ENCODE measurements around the gene ERP29. TPM values are rescaled to one million over a fixed set of nuclear protein-coding genes. Genes with fewer than 3 reads are reported as not detected.

The ERP29 gene
- total and polyA plus RNA-seq, 2 of the 13 experiments (the other 11 are each of a cell fraction or from before 2014, with no cell fraction given) = 111 to 147 TPM

DNA sequence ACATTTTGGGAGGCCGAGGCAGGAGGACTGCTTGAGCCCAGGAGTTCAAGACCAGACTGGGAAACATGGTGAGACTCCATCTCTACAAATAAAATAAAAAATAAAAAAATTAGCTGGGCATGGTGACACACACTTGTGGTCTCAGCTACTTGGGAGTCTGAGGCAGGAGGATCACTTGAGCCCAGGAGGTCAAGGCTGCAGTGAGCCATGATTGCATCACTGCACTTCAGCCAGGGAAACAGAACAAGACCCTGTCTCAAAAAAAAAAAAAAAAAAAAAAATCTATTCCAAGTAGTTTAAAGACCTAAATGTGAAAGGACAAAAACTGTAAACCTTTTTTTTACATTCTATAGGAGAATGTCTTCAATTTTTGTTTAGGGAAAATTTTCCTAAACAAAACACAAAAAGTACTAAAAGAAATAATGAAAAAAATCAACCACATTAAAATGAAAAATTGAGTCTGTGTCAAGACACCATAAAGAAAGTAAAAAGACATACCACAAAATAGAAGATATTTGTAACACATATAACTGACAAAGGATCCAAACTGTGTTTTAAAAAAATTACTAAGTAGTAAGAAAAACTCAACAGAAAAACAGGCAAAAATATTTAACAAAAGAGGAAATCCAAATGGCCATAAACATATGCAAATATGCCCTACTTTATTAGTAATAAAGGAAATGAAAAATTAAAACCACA is 17.3 kb upstream of the ERP29 start:
- WGBS (ENCODE audit: low lambda C conversion rate) = 91% methylated on average over 1 of the region's 1 CpG
- Histone ChIP-seq H3K4me2 (ENCODE audit: low read depth, low read length) (no peak overlapping the region), H3K36me3 (replicated peaks in 1 of 2; ENCODE audit: control insufficient read depth in 1 of 2, insufficient read depth in 2 of 2, low read length in 2 of 2) (no peaks in the 10 kb centered on the region), H3K27me3 (ENCODE audit: control insufficient read depth in 1 of 2, insufficient read depth in 2 of 2, low read length in 2 of 2) (no peaks in the 10 kb centered on the region), H3K4me3 (replicated peaks in 1 of 3; ENCODE audit: insufficient read depth in 1 of 3, low read depth in 2 of 3, low read length in 3 of 3) (no peak overlapping the region), H4K20me1 (ENCODE audit: insufficient read depth, low read length) (no peaks in the 10 kb centered on the region), H3K9ac (ENCODE audit: insufficient read depth, low read depth, low read length) (no peak overlapping the region), H3K79me2 (ENCODE audit: insufficient read depth, low read length) (no peaks in the 10 kb centered on the region), H2AFZ (ENCODE audit: low read length) (no peak overlapping the region), H3K27ac (ENCODE audit: extremely low read length, insufficient read depth, low read length) (no peak overlapping the region), H3K4me1 (ENCODE audit: insufficient read depth, low read length) (no peaks in the 10 kb centered on the region), H3K9me3 (ENCODE audit: low read length) (no peaks in the 10 kb centered on the region)
- intact Hi-C loops (cut with micrococcal nuclease; ENCODE audit: unreplicated experiment) (no loop called here), in situ Hi-C loops (cut with HindIII; ENCODE audit: extremely low pct_ligation_motif_present, low pct_unique_long_range_greater_than_20kb) (no loop called here)
- TF ChIP-seq KLF11 (CRISPR knock-in tag; IDR thresholded peaks at IDR 0.05) = no peak
- no peak for TF ChIP-seq ZNF605 (CRISPR knock-in tag; IDR thresholded peaks at IDR 0.05)
- TF ChIP-seq, protein P1, sequence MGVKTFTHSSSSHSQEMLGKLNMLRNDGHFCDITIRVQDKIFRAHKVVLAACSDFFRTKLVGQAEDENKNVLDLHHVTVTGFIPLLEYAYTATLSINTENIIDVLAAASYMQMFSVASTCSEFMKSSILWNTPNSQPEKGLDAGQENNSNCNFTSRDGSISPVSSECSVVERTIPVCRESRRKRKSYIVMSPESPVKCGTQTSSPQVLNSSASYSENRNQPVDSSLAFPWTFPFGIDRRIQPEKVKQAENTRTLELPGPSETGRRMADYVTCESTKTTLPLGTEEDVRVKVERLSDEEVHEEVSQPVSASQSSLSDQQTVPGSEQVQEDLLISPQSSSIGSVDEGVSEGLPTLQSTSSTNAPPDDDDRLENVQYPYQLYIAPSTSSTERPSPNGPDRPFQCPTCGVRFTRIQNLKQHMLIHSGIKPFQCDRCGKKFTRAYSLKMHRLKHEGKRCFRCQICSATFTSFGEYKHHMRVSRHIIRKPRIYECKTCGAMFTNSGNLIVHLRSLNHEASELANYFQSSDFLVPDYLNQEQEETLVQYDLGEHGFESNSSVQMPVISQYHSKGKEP (CRISPR knock-in tag; IDR thresholded peaks at IDR 0.05) = no peak
- no peak for TF ChIP-seq GFI1 (CRISPR knock-in tag; IDR thresholded peaks at IDR 0.05; ENCODE audit: borderline replicate concordance)
- TF ChIP-seq, protein P2, sequence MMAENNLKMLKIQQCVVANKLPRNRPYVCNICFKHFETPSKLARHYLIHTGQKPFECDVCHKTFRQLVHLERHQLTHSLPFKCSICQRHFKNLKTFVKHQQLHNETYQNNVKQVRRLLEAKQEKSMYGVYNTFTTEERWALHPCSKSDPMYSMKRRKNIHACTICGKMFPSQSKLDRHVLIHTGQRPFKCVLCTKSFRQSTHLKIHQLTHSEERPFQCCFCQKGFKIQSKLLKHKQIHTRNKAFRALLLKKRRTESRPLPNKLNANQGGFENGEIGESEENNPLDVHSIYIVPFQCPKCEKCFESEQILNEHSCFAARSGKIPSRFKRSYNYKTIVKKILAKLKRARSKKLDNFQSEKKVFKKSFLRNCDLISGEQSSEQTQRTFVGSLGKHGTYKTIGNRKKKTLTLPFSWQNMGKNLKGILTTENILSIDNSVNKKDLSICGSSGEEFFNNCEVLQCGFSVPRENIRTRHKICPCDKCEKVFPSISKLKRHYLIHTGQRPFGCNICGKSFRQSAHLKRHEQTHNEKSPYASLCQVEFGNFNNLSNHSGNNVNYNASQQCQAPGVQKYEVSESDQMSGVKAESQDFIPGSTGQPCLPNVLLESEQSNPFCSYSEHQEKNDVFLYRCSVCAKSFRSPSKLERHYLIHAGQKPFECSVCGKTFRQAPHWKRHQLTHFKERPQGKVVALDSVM (CRISPR knock-in tag; IDR thresholded peaks at IDR 0.05) = peak; percentile 74
- TF ChIP-seq SNAI1 (CRISPR knock-in tag; IDR thresholded peaks at IDR 0.05; ENCODE audit: borderline replicate concordance) = no peak
- ATAC-seq (no peak), FAIRE-seq (no peak), DNase-seq (ENCODE audit: low spot score) (no peak)
- no TSS peak for BruUV-seq (replicated peaks)
- POLR2A ChIA-PET = no interaction called here
- CTCF ChIA-PET (ENCODE audit: low intra/inter-chr PET ratio, low total read pairs) = no interaction called here
